Measurements from ENCODE around the gene TMEM179B.

DNA sequence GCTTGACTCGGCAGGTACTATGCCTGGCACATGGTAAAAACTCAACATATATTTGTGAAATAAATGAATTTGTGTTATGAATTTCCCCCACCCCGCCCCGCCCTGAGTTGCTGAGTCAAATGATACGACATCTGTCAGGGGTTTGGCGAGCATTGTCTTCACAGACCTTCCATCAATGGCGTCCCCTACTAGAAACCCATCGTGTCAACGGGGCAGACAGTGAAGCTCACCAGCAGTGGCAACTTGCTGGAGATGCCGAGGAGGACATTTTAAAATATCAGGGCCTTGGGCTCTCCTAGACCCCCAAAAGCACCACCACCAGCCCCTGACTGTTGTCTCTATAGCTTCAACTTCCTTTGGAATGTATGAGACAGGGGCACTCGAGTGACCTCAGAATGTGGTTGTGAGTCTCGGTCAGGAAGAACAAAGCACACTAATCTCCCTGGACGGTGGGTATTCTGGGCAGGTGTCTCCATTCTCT, 18.8 kb downstream of the TMEM179B start:
- TF ChIP-seq, protein P1, sequence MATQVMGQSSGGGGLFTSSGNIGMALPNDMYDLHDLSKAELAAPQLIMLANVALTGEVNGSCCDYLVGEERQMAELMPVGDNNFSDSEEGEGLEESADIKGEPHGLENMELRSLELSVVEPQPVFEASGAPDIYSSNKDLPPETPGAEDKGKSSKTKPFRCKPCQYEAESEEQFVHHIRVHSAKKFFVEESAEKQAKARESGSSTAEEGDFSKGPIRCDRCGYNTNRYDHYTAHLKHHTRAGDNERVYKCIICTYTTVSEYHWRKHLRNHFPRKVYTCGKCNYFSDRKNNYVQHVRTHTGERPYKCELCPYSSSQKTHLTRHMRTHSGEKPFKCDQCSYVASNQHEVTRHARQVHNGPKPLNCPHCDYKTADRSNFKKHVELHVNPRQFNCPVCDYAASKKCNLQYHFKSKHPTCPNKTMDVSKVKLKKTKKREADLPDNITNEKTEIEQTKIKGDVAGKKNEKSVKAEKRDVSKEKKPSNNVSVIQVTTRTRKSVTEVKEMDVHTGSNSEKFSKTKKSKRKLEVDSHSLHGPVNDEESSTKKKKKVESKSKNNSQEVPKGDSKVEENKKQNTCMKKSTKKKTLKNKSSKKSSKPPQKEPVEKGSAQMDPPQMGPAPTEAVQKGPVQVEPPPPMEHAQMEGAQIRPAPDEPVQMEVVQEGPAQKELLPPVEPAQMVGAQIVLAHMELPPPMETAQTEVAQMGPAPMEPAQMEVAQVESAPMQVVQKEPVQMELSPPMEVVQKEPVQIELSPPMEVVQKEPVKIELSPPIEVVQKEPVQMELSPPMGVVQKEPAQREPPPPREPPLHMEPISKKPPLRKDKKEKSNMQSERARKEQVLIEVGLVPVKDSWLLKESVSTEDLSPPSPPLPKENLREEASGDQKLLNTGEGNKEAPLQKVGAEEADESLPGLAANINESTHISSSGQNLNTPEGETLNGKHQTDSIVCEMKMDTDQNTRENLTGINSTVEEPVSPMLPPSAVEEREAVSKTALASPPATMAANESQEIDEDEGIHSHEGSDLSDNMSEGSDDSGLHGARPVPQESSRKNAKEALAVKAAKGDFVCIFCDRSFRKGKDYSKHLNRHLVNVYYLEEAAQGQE (IDR thresholded peaks at IDR 0.05; ENCODE audit: low read depth) = no peak
- TF ChIP-seq TCF12 (IDR thresholded peaks at IDR 0.05; ENCODE audit: low read depth) (no peak), CREB1 (IDR thresholded peaks at IDR 0.05; ENCODE audit: low read depth) (no peak), TAF1 (IDR thresholded peaks at IDR 0.05; ENCODE audit: low read depth) (no peak), CEBPB (IDR thresholded peaks at IDR 0.05) (no peak), EGR1 (IDR thresholded peaks at IDR 0.05) (no peak), EP300 (IDR thresholded peaks at IDR 0.05; ENCODE audit: borderline replicate concordance) (no peak), NFIC (IDR thresholded peaks at IDR 0.05) (no peak), FOXM1 (IDR thresholded peaks at IDR 0.05; ENCODE audit: borderline replicate concordance, low read depth) (no peak), RAD21 (IDR thresholded peaks at IDR 0.05; ENCODE audit: low read depth) (no peak), YY1 (IDR thresholded peaks at IDR 0.05; ENCODE audit: low read depth) (no peak)
- TF ChIP-seq, protein P2, sequence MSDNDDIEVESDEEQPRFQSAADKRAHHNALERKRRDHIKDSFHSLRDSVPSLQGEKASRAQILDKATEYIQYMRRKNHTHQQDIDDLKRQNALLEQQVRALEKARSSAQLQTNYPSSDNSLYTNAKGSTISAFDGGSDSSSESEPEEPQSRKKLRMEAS (IDR thresholded peaks at IDR 0.05) = no peak

Measured in Ishikawa (cell line).